HepG2 (cell line): Measurements from ENCODE around the gene TMC8.

ENCODE experiments used
- DR1 ChIP-seq: sonication (generic); formaldehyde crosslinking; IDR thresholded peaks from 2 replicates; pipeline ENCODE4 v1.8.0; 2021; ENCODE audit warnings: mild to moderate bottlenecking, missing genetic modification reagents, inconsistent platforms
- EZH2 ChIP-seq: conservative IDR thresholded peaks from 2 replicates; pipeline ENCODE4 v1.6.1; 2012; ENCODE audit warnings: mild to moderate bottlenecking, low read depth, low read length, moderate library complexity
- FIP1L1 ChIP-seq: fragments of 200-400 bp; formaldehyde crosslinking; IDR thresholded peaks from 2 replicates; pipeline ENCODE4 v1.6.1; 2018; ENCODE audit warnings: low read depth, mild to moderate bottlenecking, low read length, moderate library complexity, borderline replicate concordance; ENCODE audit not compliant: insufficient read depth
- MAFF ChIP-seq: IDR thresholded peaks from 2 replicates; pipeline ENCODE4 v1.6.1; 2011; ENCODE audit warnings: low read depth, low read length, improper control_type of control experiment
- MAZ ChIP-seq, 2 experiments: sonication (generic) in 1 of 2; formaldehyde crosslinking in 1 of 2; IDR thresholded peaks; 2 replicates each; pipeline versions ENCODE4 v1.5.0 to v1.6.1; 2012 to 2020; ENCODE audit warnings: low read depth in 2 of 2, mild to moderate bottlenecking in 2 of 2, borderline replicate concordance in 1 of 2, improper control_type of control experiment in 1 of 2, low read length in 1 of 2, missing genetic modification reagents in 1 of 2, moderate library complexity in 1 of 2
- TAF1 ChIP-seq: sonication (generic); formaldehyde crosslinking; IDR thresholded peaks from 2 replicates; pipeline ENCODE4 v1.4.0; 2020; ENCODE audit warnings: missing genetic modification reagents
- UBTF ChIP-seq: sonication (generic); formaldehyde crosslinking; IDR thresholded peaks from 2 replicates; pipeline ENCODE4 v1.4.0; 2020; ENCODE audit warnings: mild to moderate bottlenecking, missing genetic modification reagents
- ZFAT ChIP-seq: sonication (generic); formaldehyde crosslinking; conservative IDR thresholded peaks from 2 replicates; pipeline ENCODE4 v1.8.1; 2023; ENCODE audit warnings: missing genetic modification reagents, inconsistent platforms
- ZKSCAN8 ChIP-seq: IDR thresholded peaks from 2 replicates; pipeline ENCODE4 v1.6.1; 2016; ENCODE audit warnings: borderline replicate concordance, missing genetic modification reagents, missing compliant biosample characterization
- ZNF407 ChIP-seq: sonication (generic); formaldehyde crosslinking; IDR thresholded peaks from one replicate; pipeline ENCODE4 v1.5.1; 2020; ENCODE audit warnings: mild to moderate bottlenecking, missing genetic modification reagents; ENCODE audit errors: not compliant biosample characterization

GRCh38 chr17:78163881-78164747, 33.5 kb downstream of the TMC8 start:
- TF ChIP-seq EZH2 (no peak), DR1 (CRISPR knock-in tag) (no peak), MAZ (IDR thresholded peaks at IDR 0.05; ENCODE audit: borderline replicate concordance, low read depth, low read length) (no peak), MAZ (CRISPR knock-in tag; IDR thresholded peaks at IDR 0.05; ENCODE audit: low read depth) (no peak), ZNF407 (CRISPR knock-in tag) (no peak), UBTF (CRISPR knock-in tag) (no peak), FIP1L1 (no peak), MAFF (no peak), ZFAT (CRISPR knock-in tag) (no peak), ZKSCAN8 (no peak), TAF1 (CRISPR knock-in tag) (no peak)
